ENCODE results near the gene SIVA1.

The SIVA1 gene, protein sequence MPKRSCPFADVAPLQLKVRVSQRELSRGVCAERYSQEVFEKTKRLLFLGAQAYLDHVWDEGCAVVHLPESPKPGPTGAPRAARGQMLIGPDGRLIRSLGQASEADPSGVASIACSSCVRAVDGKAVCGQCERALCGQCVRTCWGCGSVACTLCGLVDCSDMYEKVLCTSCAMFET

GRCh38 chr14:104752735-104753527, at the start of gene SIVA1:
Gene SIVA1, plus strand, starts transcription at chr14:104753147. Its CDS starts 55 bp downstream, at chr14:104753202.
- peak; percentile 99 for DNase-seq (ENCODE audit: low read depth)

- DNase-seq (ENCODE audit: low read depth) = no peak
These were observed 49.7 kb upstream of the SIVA1 start for GRCh38 chr14:104703269-104703668.

DNA sequence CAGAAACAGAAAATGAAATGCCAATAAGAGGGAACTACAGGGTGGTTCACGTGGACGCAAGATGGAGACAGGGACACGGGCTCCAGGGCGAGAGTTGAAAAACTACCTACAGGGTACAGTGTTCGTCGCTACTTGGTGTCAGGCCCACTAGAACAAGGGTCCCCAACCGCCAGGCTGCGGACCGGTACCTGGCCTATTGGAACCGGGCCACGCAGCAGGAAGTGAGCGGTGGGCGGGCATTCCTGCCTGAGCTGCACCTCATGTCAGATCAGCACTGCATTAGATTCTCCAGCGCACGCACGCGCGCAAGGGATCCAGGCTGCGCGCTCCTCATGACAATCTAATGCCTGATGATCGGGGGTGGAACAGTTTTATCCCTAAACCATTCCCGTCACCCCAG, 48.7 kb upstream of the SIVA1 start:
- no peak for DNase-seq (ENCODE audit: low read depth)

GRCh38 chr14:104705340-104706047, 47.5 kb upstream of the SIVA1 start:
- no peak for DNase-seq (ENCODE audit: low read depth)

GRCh38 chr14:104706733-104707607, 46.0 kb upstream of the SIVA1 start:
- DNase-seq (ENCODE audit: low read depth) = no peak

DNA sequence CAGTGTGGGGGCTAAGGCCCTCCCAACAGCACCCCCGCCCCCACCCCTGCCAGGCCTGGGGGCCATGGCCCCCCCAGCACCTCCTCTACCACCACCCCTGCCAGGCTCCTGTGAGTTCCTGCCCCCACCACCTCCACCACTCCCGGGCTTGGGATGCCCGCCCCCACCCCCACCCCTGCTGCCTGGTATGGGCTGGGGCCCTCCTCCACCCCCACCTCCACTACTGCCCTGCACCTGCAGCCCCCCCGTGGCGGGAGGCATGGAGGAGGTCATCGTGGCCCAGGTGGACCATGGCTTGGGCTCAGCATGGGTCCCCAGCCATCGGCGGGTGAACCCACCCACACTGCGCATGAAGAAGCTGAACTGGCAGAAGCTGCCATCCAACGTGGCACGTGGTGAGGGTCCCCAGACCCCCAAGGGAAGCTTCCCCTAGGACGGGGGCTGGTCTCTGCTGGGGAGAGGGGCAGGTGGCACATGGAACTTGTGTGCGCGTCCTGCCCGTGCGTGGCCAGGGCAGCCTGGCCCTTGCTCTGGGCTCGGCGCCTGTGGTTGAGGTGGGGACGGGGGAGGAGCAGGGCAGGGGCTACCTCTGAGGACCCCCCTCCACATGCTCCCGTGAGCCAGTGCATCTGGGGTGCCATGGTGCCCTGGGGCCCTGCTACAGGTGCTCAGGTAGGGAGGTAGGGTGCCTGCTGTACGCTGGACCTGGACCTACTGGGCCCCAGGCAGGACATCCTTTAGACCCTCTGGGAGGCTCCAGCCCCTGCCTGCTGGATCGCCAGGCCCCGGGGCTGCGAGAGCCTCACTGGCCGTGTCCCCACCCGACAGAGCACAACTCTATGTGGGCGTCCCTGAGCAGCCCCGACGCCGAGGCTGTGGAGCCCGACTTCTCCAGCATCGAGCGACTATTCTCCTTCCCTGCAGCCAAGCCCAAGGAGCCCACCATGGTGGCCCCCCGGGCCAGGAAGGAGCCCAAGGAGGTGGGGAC, 45.0 kb upstream of the SIVA1 start:
- DNase-seq (ENCODE audit: low read depth) = no peak

GRCh38 chr14:104708606-104709268, 44.2 kb upstream of the SIVA1 start:
- DNase-seq (ENCODE audit: low read depth) = peak; percentile 58

- no peak for DNase-seq (ENCODE audit: low read depth)
These were observed 43.4 kb upstream of the SIVA1 start for GRCh38 chr14:104709387-104710039.

DNA sequence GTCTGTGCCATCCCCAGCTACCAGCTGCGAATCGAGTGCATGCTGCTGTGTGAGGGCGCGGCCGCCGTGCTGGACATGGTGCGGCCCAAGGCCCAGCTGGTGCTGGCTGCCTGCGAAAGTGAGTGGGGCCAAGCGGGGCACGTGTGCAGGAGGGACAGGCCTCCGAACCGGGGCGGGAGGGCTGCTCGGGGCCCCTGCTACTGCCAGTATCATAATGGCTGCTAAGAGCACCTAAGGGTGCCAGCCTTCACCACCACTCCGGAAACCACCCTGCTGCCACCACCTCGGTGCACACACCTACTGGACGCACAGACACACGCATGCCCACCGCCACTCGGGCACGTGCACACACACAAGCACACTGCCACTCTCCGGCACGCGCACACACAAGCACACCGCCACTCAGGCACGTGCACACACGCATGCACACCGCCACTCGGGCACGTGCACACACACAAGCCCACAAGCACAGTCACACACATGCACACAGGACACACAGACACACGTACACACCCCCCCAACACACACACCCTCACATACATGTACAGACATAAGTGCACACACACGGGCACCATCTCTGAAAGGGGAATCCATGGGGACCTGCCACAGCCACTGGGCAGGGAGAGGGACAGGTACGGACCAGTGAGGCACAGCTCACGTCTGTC, 42.7 kb upstream of the SIVA1 start:
- no peak for DNase-seq (ENCODE audit: low read depth)

- DNase-seq (ENCODE audit: low read depth) = no peak
These were observed 39.8 kb upstream of the SIVA1 start for GRCh38 chr14:104712881-104713734.

DNA sequence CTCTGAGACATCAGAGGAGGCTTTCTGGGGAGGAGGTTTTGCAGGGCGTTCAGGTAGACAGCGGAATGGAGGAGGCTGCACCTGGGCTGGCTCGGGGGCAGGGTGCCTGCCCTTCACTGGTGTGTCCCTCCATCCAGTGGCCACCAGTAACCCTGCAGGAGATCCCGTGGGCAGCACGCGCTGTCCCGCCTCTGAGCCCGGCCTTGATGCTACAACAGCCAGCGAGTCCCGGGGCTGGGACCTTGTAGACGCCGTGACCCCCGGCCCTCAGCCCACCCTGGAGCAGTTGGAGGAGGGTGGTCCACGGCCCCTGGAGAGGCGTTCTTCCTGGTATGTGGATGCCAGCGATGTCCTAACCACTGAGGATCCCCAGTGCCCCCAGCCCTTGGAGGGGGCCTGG, 38.9 kb upstream of the SIVA1 start:
- DNase-seq (ENCODE audit: low read depth) = no peak

- DNase-seq (ENCODE audit: low read depth) = no peak
These were observed 38.3 kb upstream of the SIVA1 start for GRCh38 chr14:104714681-104715080.

GRCh38 chr14:104715416-104715815, 37.5 kb upstream of the SIVA1 start:
- no peak for DNase-seq (ENCODE audit: low read depth)

DNA sequence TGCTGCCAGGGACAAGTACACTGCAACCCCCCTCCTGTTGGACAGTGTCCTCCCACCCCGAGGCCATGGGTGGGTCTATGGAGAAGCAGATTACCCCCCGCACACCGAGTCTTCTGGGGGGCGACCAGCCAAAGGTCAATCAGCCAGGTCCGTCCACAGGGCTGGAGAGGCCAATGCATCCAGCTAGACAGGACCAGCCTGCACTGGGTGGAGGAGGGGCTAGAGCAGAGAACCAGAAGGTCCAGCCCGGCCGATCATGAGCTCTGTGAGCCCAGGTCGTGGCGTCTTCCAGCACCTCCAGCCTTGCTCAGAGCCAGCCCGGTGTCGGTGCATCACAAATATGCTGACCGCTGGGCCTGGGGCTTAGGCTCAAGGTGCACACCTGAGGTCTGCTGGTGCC, 37.1 kb upstream of the SIVA1 start:
- DNase-seq (ENCODE audit: low read depth) = no peak

DNA sequence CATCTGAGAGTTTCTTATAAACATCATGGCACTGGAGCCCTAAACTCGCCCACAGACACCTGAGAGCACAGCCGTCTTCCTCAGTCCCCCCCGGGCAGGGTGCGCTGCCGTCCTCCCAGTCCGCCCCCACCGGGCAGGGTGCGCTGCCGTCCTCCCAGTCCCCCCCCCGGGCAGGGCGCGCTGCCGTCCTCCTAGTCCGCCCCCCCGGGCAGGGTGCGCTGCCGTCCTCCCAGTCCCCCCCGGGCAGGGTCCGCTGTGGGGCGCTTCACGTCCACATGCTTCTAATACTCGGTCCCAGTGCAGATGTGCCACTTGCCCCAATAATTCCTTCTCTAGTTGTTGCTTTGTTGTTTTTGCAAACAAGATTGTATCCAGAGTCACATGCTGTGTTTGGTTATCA, 35.8 kb upstream of the SIVA1 start:
- DNase-seq (ENCODE audit: low read depth) = no peak

DNA sequence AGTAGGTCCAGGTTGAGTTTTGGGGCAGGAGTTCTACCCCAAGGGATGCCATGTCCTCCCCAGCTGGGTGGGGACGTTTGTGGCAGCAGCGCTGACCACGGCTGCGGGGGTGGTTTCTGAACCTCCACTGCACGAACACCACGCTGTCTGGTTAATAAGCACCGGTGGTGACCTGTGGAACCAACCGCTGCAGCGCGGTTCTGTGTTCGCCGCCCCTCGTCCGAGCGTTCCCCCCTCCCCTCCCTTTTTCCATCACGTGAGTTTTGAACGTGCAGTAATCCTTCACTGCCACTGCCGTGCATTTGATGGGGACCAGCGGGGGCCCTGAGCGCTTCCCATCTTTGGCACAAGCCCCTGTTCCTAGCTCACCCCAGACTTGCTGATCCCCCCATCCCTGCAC, 35.3 kb upstream of the SIVA1 start:
- DNase-seq (ENCODE audit: low read depth) = no peak

DNA sequence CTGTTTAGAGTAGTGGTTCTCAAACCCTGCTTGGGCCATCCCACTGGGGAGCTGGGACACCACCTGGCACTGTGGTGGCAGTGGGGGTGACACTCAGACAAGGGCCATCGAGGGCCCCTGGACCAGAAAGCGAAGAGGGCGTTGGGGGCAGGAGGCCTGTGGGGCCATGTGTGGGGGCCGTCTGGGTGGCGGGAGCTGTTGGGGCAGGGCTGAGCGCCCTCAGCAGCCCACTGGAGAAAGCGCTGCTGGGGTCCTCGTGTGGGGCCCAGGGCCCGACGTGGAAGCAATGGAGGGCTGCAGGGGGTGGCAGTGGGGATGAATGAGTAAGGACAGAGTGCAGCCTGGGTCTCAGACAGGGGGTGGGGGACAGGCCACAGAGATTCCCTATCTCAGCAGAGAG, 34.8 kb upstream of the SIVA1 start:
- no peak for DNase-seq (ENCODE audit: low read depth)

- DNase-seq (ENCODE audit: low read depth) = no peak
These were observed 34.1 kb upstream of the SIVA1 start for GRCh38 chr14:104718871-104719270.
